Measurements from ENCODE around the gene CXCL8.

The CXCL8 gene

GRCh38 chr4:73693811-73694210 lies 46.6 kb upstream of the CXCL8 start:
- no peaks in the 10 kb centered on the region for H3K27me3 ChIP-seq (ENCODE audit: control insufficient read depth, insufficient read depth, low read length)
- H3K9me3 ChIP-seq (ENCODE audit: control insufficient read depth, low read length) = no peaks in the 10 kb centered on the region
- H3K9ac ChIP-seq = no peak overlapping the region
- no peaks in the 10 kb centered on the region for H3K4me1 ChIP-seq
- H3K27ac ChIP-seq = no peak overlapping the region
- TF ChIP-seq CTCF (IDR thresholded peaks at IDR 0.05) = no peak
- no peak overlapping the region for H2AFZ ChIP-seq
- no peaks in the 10 kb centered on the region for H3K36me3 ChIP-seq (ENCODE audit: control insufficient read depth, insufficient read depth, low read length)
- H3K4me2 ChIP-seq (ENCODE audit: low read length) = no peak overlapping the region
- H3K79me2 ChIP-seq = no peaks in the 10 kb centered on the region
- H3K4me3 ChIP-seq (ENCODE audit: low read depth, low read length) = no peak overlapping the region

GRCh38 chr4:73698217-73698616 lies 42.2 kb upstream of the CXCL8 start:
- H3K9ac ChIP-seq = no peak overlapping the region
- H3K36me3 ChIP-seq (ENCODE audit: control insufficient read depth, insufficient read depth, low read length) = no peaks in the 10 kb centered on the region
- H3K27ac ChIP-seq = no peak overlapping the region
- no peak overlapping the region for H3K4me2 ChIP-seq (ENCODE audit: low read length)
- no peaks in the 10 kb centered on the region for H3K79me2 ChIP-seq
- no peak overlapping the region for H3K4me3 ChIP-seq (ENCODE audit: low read depth, low read length)
- no peaks in the 10 kb centered on the region for H3K27me3 ChIP-seq (ENCODE audit: control insufficient read depth, insufficient read depth, low read length)
- no peaks in the 10 kb centered on the region for H3K4me1 ChIP-seq
- no peak for TF ChIP-seq CTCF (IDR thresholded peaks at IDR 0.05)
- H3K9me3 ChIP-seq (ENCODE audit: control insufficient read depth, low read length) = no peaks in the 10 kb centered on the region
- no peak overlapping the region for H2AFZ ChIP-seq

- no peaks in the 10 kb centered on the region for H3K9me3 ChIP-seq (ENCODE audit: control insufficient read depth, low read length)
- H3K79me2 ChIP-seq = no peaks in the 10 kb centered on the region
- no peak overlapping the region for H3K4me2 ChIP-seq (ENCODE audit: low read length)
- no peaks in the 10 kb centered on the region for H3K36me3 ChIP-seq (ENCODE audit: control insufficient read depth, insufficient read depth, low read length)
- no peak overlapping the region for H2AFZ ChIP-seq
- H3K27me3 ChIP-seq (ENCODE audit: control insufficient read depth, insufficient read depth, low read length) = no peaks in the 10 kb centered on the region
- no peak overlapping the region for H3K9ac ChIP-seq
- H3K4me3 ChIP-seq (ENCODE audit: low read depth, low read length) = no peak overlapping the region
- H3K27ac ChIP-seq = no peak overlapping the region
- no peaks in the 10 kb centered on the region for H3K4me1 ChIP-seq
- TF ChIP-seq CTCF (IDR thresholded peaks at IDR 0.05) = no peak
Measured at GRCh38 chr4:73701116-73701515, 39.3 kb upstream of the CXCL8 start.

GRCh38 chr4:73702796-73703287 lies 37.5 kb upstream of the CXCL8 start:
- no peaks in the 10 kb centered on the region for H3K9me3 ChIP-seq (ENCODE audit: control insufficient read depth, low read length)
- no peaks in the 10 kb centered on the region for H3K79me2 ChIP-seq
- no peak overlapping the region for H3K4me3 ChIP-seq (ENCODE audit: low read depth, low read length)
- H3K4me2 ChIP-seq (ENCODE audit: low read length) = no peak overlapping the region
- H3K9ac ChIP-seq = no peak overlapping the region
- no peak overlapping the region for H3K27ac ChIP-seq
- no peak overlapping the region for H2AFZ ChIP-seq
- no peaks in the 10 kb centered on the region for H3K36me3 ChIP-seq (ENCODE audit: control insufficient read depth, insufficient read depth, low read length)
- TF ChIP-seq CTCF (IDR thresholded peaks at IDR 0.05) = no peak
- H3K27me3 ChIP-seq (ENCODE audit: control insufficient read depth, insufficient read depth, low read length) = no peaks in the 10 kb centered on the region
- no peaks in the 10 kb centered on the region for H3K4me1 ChIP-seq

- H3K27ac ChIP-seq = no peak overlapping the region
- no peak overlapping the region for H2AFZ ChIP-seq
- H3K79me2 ChIP-seq = no peaks in the 10 kb centered on the region
- H3K4me3 ChIP-seq (ENCODE audit: low read depth, low read length) = no peak overlapping the region
- no peaks in the 10 kb centered on the region for H3K4me1 ChIP-seq
- TF ChIP-seq CTCF (IDR thresholded peaks at IDR 0.05) = no peak
- no peaks in the 10 kb centered on the region for H3K36me3 ChIP-seq (ENCODE audit: control insufficient read depth, insufficient read depth, low read length)
- no peak overlapping the region for H3K9ac ChIP-seq
- H3K4me2 ChIP-seq (ENCODE audit: low read length) = no peak overlapping the region
- H3K9me3 ChIP-seq (ENCODE audit: control insufficient read depth, low read length) = no peaks in the 10 kb centered on the region
- no peaks in the 10 kb centered on the region for H3K27me3 ChIP-seq (ENCODE audit: control insufficient read depth, insufficient read depth, low read length)
Measured at GRCh38 chr4:73703320-73703719, 37.0 kb upstream of the CXCL8 start.

All from parathyroid adenoma (tissue), 2 donors.